OCI-LY7 (cell line): ENCODE data around the gene PLA2G4B. TPM values are rescaled to one million over a fixed set of nuclear protein-coding genes. Genes with fewer than 3 reads are reported as not detected.

Source experiments
- BruUV-seq: library from RNA; stranded (reverse); fragments of 400-500 nt; replicated peaks from 2 replicates; lab custom pipeline; 2021; lab: Mats Ljungman, UMichigan
- CTCF ChIA-PET: fragments of 300-600 bp; sonication (Branson Sonifier 250); formaldehyde crosslinking; loops from one replicate; lab custom pipeline; 2022; ENCODE audit warnings: antibody characterized with exemption; ENCODE audit not compliant: unreplicated experiment; lab: Charles Lee
- POLR2A ChIA-PET: fragments of 300-600 bp; sonication (Branson Sonifier 250); formaldehyde crosslinking; loops from one replicate; lab custom pipeline; 2022; ENCODE audit warnings: antibody characterized with exemption; lab: Charles Lee
- DNase-seq: peaks from one replicate; pipeline ENCODE4 v3.0.0-alpha.2; 2015; ENCODE audit warnings: low spot score
- H2AFZ ChIP-seq: fragments of 200-600 bp; sonication (generic), shearing (Covaris generic); 2 replicates; pipeline ENCODE4 v1.6.1; 2014; ENCODE audit warnings: mild to moderate bottlenecking, antibody characterized with exemption, low read length, moderate library complexity
- H3K27ac ChIP-seq: fragments of 200-600 bp; sonication (generic); 2 replicates; pipeline ENCODE4 v1.5.1; 2014; ENCODE audit warnings: mixed run types, low read depth, mild to moderate bottlenecking, moderate library complexity, low read length, inconsistent platforms; ENCODE audit not compliant: poor library complexity, severe bottlenecking
- H3K36me3 ChIP-seq: fragments of 200-600 bp; sonication (generic); 2 replicates; pipeline ENCODE4 v1.6.1; 2014; ENCODE audit warnings: mild to moderate bottlenecking, antibody characterized with exemption, low read length, moderate library complexity, mixed read lengths; ENCODE audit not compliant: insufficient read depth
- H3K4me1 ChIP-seq: fragments of 200-600 bp; sonication (generic); 2 replicates; pipeline ENCODE4 v1.5.1; 2014; ENCODE audit warnings: mild to moderate bottlenecking, low read length; ENCODE audit not compliant: insufficient read depth, poor library complexity, severe bottlenecking
- H3K4me2 ChIP-seq: fragments of 200-600 bp; sonication (generic); 2 replicates; pipeline ENCODE4 v1.6.1; 2014; ENCODE audit warnings: mild to moderate bottlenecking, low read length
- H3K4me3 ChIP-seq: fragments of 200-600 bp; sonication (generic); 2 replicates; pipeline ENCODE4 v1.5.1; 2014; ENCODE audit warnings: mild to moderate bottlenecking, low read depth, low read length; ENCODE audit not compliant: poor library complexity, severe bottlenecking
- H3K79me2 ChIP-seq: fragments of 200-600 bp; sonication (generic); 2 replicates; pipeline ENCODE4 v1.6.1; 2016; ENCODE audit warnings: low read depth, mild to moderate bottlenecking, low read length, moderate library complexity, mixed read lengths; ENCODE audit not compliant: insufficient read depth
- H3K9me2 ChIP-seq: fragments of 200-600 bp; sonication (generic); 2 replicates; pipeline ENCODE4 v1.6.1; 2016; ENCODE audit warnings: mild to moderate bottlenecking, low read length, mixed read lengths; ENCODE audit not compliant: insufficient read depth
- H3K9me3 ChIP-seq: fragments of 200-600 bp; sonication (generic); 2 replicates; pipeline ENCODE4 v1.6.1; 2014; ENCODE audit warnings: mild to moderate bottlenecking, mixed run types, low read length, mixed read lengths
- H4K20me1 ChIP-seq: fragments of 200-600 bp; sonication (generic); 2 replicates; pipeline ENCODE4 v1.6.1; 2014; ENCODE audit warnings: mild to moderate bottlenecking, antibody characterized with exemption, low read length, moderate library complexity, mixed read lengths; ENCODE audit not compliant: insufficient read depth
- CTCF ChIP-seq: fragments of 200-600 bp; sonication (generic); conservative IDR thresholded peaks from 2 replicates; pipeline ENCODE4 v1.5.1; 2014; ENCODE audit warnings: mild to moderate bottlenecking, antibody characterized with exemption, low read length, moderate library complexity, mixed read lengths
- EZH2phosphoT487 ChIP-seq: fragments of 200-600 bp; sonication (generic); IDR thresholded peaks from 2 replicates; pipeline ENCODE4 v1.6.1; 2018; ENCODE audit warnings: low read depth, borderline replicate concordance, mild to moderate bottlenecking, mixed run types, antibody characterized with exemption, low read length, moderate library complexity, mixed read lengths
- intact Hi-C: fragments of 100-400 bp; cut with micrococcal nuclease; formaldehyde crosslinking; loops from one replicate; pipeline ENCODE4 v1.10.0; 2022; ENCODE audit not compliant: unreplicated experiment
- total RNA-seq, 2 experiments: library from RNA; depleted of rRNA in 1 of 2; stranded (reverse); fragments of >200 nt in 1 of 2; shearing (Covaris generic) in 1 of 2; gene quantifications; 2 replicates each; pipeline ENCODE4 v1.2.3, GENCODE V29; 2014 to 2022

Gene PLA2G4B
- total RNA-seq, 2 experiments from 2014 or later = 9.5 to 11.1 TPM

DNA sequence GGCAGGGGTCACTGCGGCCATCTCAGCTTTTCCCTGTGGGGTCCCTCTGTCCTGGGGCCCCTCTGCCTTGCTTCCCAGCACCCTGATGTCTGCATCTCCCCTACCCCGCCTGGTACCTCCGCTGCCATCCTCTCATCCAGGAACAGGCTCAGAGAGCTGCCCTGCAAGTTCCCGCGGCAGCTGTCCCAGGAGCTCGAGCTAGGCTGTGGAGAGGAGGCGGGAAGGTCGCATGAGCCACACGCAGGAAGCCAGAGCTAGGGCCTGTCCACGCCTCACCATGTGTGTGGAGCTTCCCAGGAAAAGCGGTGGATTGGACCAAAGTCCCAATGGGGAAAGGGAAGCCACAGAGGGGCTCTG, 12.5 kb downstream of the PLA2G4B start:
- ChIA-PET CTCF (no interaction called here), POLR2A (interaction anchor here (0.6 kb wide), 1 partner anchor 56 kb away, joined by 3 read pairs; no protein-coding TSS in a partner anchor)
- H3K79me2 ChIP-seq = no peaks in the 10 kb centered on the region
- intact Hi-C loops = no loop called here
- H4K20me1 ChIP-seq = no peaks in the 10 kb centered on the region
- BruUV-seq = no TSS peak
- TF ChIP-seq CTCF (no peak), EZH2phosphoT487 (no peak)
- no peaks in the 10 kb centered on the region for H3K9me3 ChIP-seq
- H3K4me3 ChIP-seq = no peak overlapping the region
- H3K4me2 ChIP-seq = no peak overlapping the region
- no peaks in the 10 kb centered on the region for H3K36me3 ChIP-seq
- no peak overlapping the region for H2AFZ ChIP-seq
- no peak overlapping the region for H3K27ac ChIP-seq
- no peaks in the 10 kb centered on the region for H3K4me1 ChIP-seq
- H3K9me2 ChIP-seq = no peaks in the 10 kb centered on the region
- DNase-seq = no peak

- intact Hi-C loops = no loop called here
- CTCF ChIA-PET = no interaction called here
- TF ChIP-seq EZH2phosphoT487 (no peak), CTCF (no peak)
Observed at GRCh38 chr15:41851755-41852370, 13.2 kb downstream of the PLA2G4B start.

More at GRCh38 chr15:41851755-41852370, 13.2 kb downstream of the PLA2G4B start:
- H4K20me1 ChIP-seq = no peaks in the 10 kb centered on the region
- H3K79me2 ChIP-seq = no peaks in the 10 kb centered on the region
- H3K4me2 ChIP-seq = no peak overlapping the region
- H3K4me1 ChIP-seq = no peaks in the 10 kb centered on the region
- H3K9me2 ChIP-seq = no peaks in the 10 kb centered on the region
- POLR2A ChIA-PET = interaction anchor here (0.6 kb wide), 2 partner anchors 57 to 666 kb away, joined by 3 read pairs; no protein-coding TSS in a partner anchor
- H2AFZ ChIP-seq = no peak overlapping the region
- H3K4me3 ChIP-seq = no peak overlapping the region
- DNase-seq = no peak
- H3K36me3 ChIP-seq = no peaks in the 10 kb centered on the region
- no peaks in the 10 kb centered on the region for H3K9me3 ChIP-seq
- H3K27ac ChIP-seq = no peak overlapping the region
- no TSS peak for BruUV-seq
